Astrocyte (in vitro differentiated cells and primary cell): ENCODE results near the gene TREX2. TPM values are rescaled to one million over a fixed set of nuclear protein-coding genes. Genes with fewer than 3 reads are reported as not detected.

Experiments
- DNase-seq: peaks from one replicate; pipeline ENCODE4 v3.0.0-alpha.2; 2010; ENCODE audit warnings: low read depth
- FAIRE-seq: peaks from 2 replicates; lab custom pipeline; 2011; peaks lifted over from hg19 to GRCh38; lab: Jason Lieb, UNC
- H2AFZ ChIP-seq: 2 replicates; pipeline ENCODE4 v1.6.0; 2012; ENCODE audit warnings: low read depth, low read length, inconsistent platforms
- H3K27ac ChIP-seq: 2 replicates; pipeline ENCODE4 v1.5.1; 2011; ENCODE audit warnings: low read depth, low read length, inconsistent platforms
- H3K27me3 ChIP-seq: 2 replicates; pipeline ENCODE4 v1.6.0; 2011; ENCODE audit warnings: low read length, inconsistent platforms; ENCODE audit not compliant: insufficient read depth
- H3K36me3 ChIP-seq: 2 replicates; pipeline ENCODE4 v1.5.1; 2011; ENCODE audit warnings: low read length, inconsistent platforms; ENCODE audit not compliant: insufficient read depth
- H3K4me1 ChIP-seq: 2 replicates; pipeline ENCODE4 v1.5.1; 2011; ENCODE audit warnings: low read length, inconsistent platforms; ENCODE audit not compliant: insufficient read depth
- H3K4me2 ChIP-seq: 2 replicates; pipeline ENCODE4 v1.6.0; 2012; ENCODE audit warnings: low read length, inconsistent platforms
- H3K4me3 ChIP-seq: 2 replicates; pipeline ENCODE4 v1.5.1; 2011; ENCODE audit warnings: low read depth, mild to moderate bottlenecking, low read length, inconsistent platforms; ENCODE audit not compliant: insufficient read depth
- H3K79me2 ChIP-seq: 2 replicates; pipeline ENCODE4 v1.6.0; 2012; ENCODE audit warnings: mild to moderate bottlenecking, low read length, inconsistent platforms; ENCODE audit not compliant: insufficient read depth
- H3K9ac ChIP-seq: 2 replicates; pipeline ENCODE4 v1.6.0; 2012; ENCODE audit warnings: mild to moderate bottlenecking, low read length, inconsistent platforms
- H3K9me3 ChIP-seq: 2 replicates; pipeline ENCODE4 v1.5.1; 2012; ENCODE audit warnings: low read depth, mild to moderate bottlenecking, low read length, inconsistent platforms; ENCODE audit not compliant: insufficient read depth
- H4K20me1 ChIP-seq: 2 replicates; pipeline ENCODE4 v1.6.0; 2012; ENCODE audit warnings: low read length, inconsistent platforms; ENCODE audit not compliant: insufficient read depth
- H3K27ac Mint-ChIP-seq: one replicate; pipeline ENCODE4 v1.8.0; 2021; ENCODE audit warnings: mild to moderate bottlenecking, mixed read lengths; ENCODE audit not compliant: unreplicated experiment
- H3K27me3 Mint-ChIP-seq: one replicate; pipeline ENCODE4 v1.8.0; 2021; ENCODE audit warnings: low read depth, mixed read lengths; ENCODE audit not compliant: unreplicated experiment
- H3K36me3 Mint-ChIP-seq: one replicate; pipeline ENCODE4 v1.8.0; 2021; ENCODE audit warnings: low read depth, mixed read lengths; ENCODE audit not compliant: unreplicated experiment
- H3K4me1 Mint-ChIP-seq: one replicate; pipeline ENCODE4 v1.8.0; 2021; ENCODE audit warnings: low read depth, mixed read lengths; ENCODE audit not compliant: unreplicated experiment
- H3K4me3 Mint-ChIP-seq: one replicate; pipeline ENCODE4 v1.8.0; 2021; ENCODE audit warnings: mild to moderate bottlenecking, moderate library complexity, mixed read lengths; ENCODE audit not compliant: unreplicated experiment
- H3K9me3 Mint-ChIP-seq: one replicate; pipeline ENCODE4 v1.8.0; 2021; ENCODE audit warnings: mild to moderate bottlenecking, mixed read lengths; ENCODE audit not compliant: unreplicated experiment
- CTCF ChIP-seq: IDR thresholded peaks from 2 replicates; pipeline ENCODE4 v1.5.1; 2011; ENCODE audit warnings: low read depth, mild to moderate bottlenecking, inconsistent platforms, low read length, moderate library complexity; ENCODE audit not compliant: insufficient read depth
- EZH2 ChIP-seq: IDR thresholded peaks from 2 replicates; pipeline ENCODE4 v1.6.1; 2012; ENCODE audit warnings: mild to moderate bottlenecking, low read length, inconsistent platforms; ENCODE audit not compliant: insufficient read depth
- total RNA-seq: library from RNA; stranded (reverse); gene quantifications from 2 replicates; pipeline ENCODE4 v1.2.1, GENCODE V29; 2021

TREX2 gene
- total RNA-seq, 1 donor from 2014 or later: 0.36 TPM

GRCh38 chrX:153448556-153449367 lies 2.9 kb upstream of the TREX2 start:
- Mint-ChIP-seq H3K4me1 (no peaks in the 10 kb centered on the region), H3K27me3 (no peaks in the 10 kb centered on the region), H3K36me3 (peaks cover 2% of the 10 kb centered on the region), H3K27ac (no peak overlapping the region), H3K9me3 (no peaks in the 10 kb centered on the region), H3K4me3 (no peak overlapping the region)
- H3K9ac ChIP-seq: no peak overlapping the region
- no peak overlapping the region for H3K4me3 ChIP-seq
- H3K27me3 ChIP-seq: no peaks in the 10 kb centered on the region
- FAIRE-seq (no peak), DNase-seq (no peak)
- no peak for TF ChIP-seq CTCF
- no peak for TF ChIP-seq EZH2
- no peaks in the 10 kb centered on the region for H4K20me1 ChIP-seq
- no peak overlapping the region for H3K4me2 ChIP-seq
- no peaks in the 10 kb centered on the region for H3K36me3 ChIP-seq
- no peaks in the 10 kb centered on the region for H3K9me3 ChIP-seq
- H3K4me1 ChIP-seq: no peaks in the 10 kb centered on the region
- no peaks in the 10 kb centered on the region for H3K79me2 ChIP-seq
- no peak overlapping the region for H3K27ac ChIP-seq
- H2AFZ ChIP-seq: no peak overlapping the region

GRCh38 chrX:153447581-153447960 lies 1.7 kb upstream of the TREX2 start:
- H3K4me3 Mint-ChIP-seq: no peak overlapping the region
- peaks cover 3% of the 10 kb centered on the region for H3K27me3 Mint-ChIP-seq
- no peak for DNase-seq
- Histone ChIP-seq H3K79me2 (no peaks in the 10 kb centered on the region), H3K36me3 (no peaks in the 10 kb centered on the region), H4K20me1 (no peaks in the 10 kb centered on the region), H3K4me3 (no peak overlapping the region), H3K9ac (no peak overlapping the region), H3K27ac (no peak overlapping the region), H3K9me3 (no peaks in the 10 kb centered on the region), H3K27me3 (no peaks in the 10 kb centered on the region), H2AFZ (no peak overlapping the region), H3K4me1 (no peaks in the 10 kb centered on the region), H3K4me2 (no peak overlapping the region)
- no peak for TF ChIP-seq EZH2
- no peak for TF ChIP-seq CTCF
- peaks cover 2% of the 10 kb centered on the region for H3K36me3 Mint-ChIP-seq
- no peak overlapping the region for H3K27ac Mint-ChIP-seq
- no peak for FAIRE-seq
- H3K4me1 Mint-ChIP-seq: no peaks in the 10 kb centered on the region
- H3K9me3 Mint-ChIP-seq: no peaks in the 10 kb centered on the region

GRCh38 chrX:153446950-153447580 lies 1.2 kb upstream of the TREX2 start:
- no peaks in the 10 kb centered on the region for H3K27me3 ChIP-seq
- H3K4me2 ChIP-seq: no peak overlapping the region
- no peak overlapping the region for H3K4me3 ChIP-seq
- H3K27ac ChIP-seq: no peak overlapping the region
- FAIRE-seq (no peak), DNase-seq (no peak)
- Mint-ChIP-seq H3K4me1 (no peaks in the 10 kb centered on the region), H3K9me3 (no peaks in the 10 kb centered on the region), H3K27ac (no peak overlapping the region), H3K36me3 (peaks cover 2% of the 10 kb centered on the region), H3K27me3 (peaks cover 3% of the 10 kb centered on the region), H3K4me3 (no peak overlapping the region)
- no peak for TF ChIP-seq CTCF
- TF ChIP-seq EZH2: no peak
- no peaks in the 10 kb centered on the region for H3K79me2 ChIP-seq
- H3K36me3 ChIP-seq: no peaks in the 10 kb centered on the region
- H3K9ac ChIP-seq: no peak overlapping the region
- H3K4me1 ChIP-seq: no peaks in the 10 kb centered on the region
- H2AFZ ChIP-seq: no peak overlapping the region
- no peaks in the 10 kb centered on the region for H4K20me1 ChIP-seq
- H3K9me3 ChIP-seq: no peaks in the 10 kb centered on the region
